Glomerular endothelial cell (primary cell): ENCODE results near the gene SLC9A1. TPM values are rescaled to one million over a fixed set of nuclear protein-coding genes. Genes with fewer than 3 reads are reported as not detected.

Source experiments
- DNase-seq: peaks from one replicate; pipeline ENCODE4 v3.0.0-alpha.2; 2011; ENCODE audit warnings: low read depth, low spot score; ENCODE audit errors: extremely low read depth
- total RNA-seq: library from RNA; depleted of rRNA; stranded (reverse); fragments of >200 nt; gene quantifications from 2 replicates; pipeline ENCODE4 v1.2.3, GENCODE V29; 2015

Gene SLC9A1
- total RNA-seq, 1 donor from 2014 or later, result 112 TPM

GRCh38 chr1:27152004-27152828, 2.7 kb downstream of the SLC9A1 start:
- DNase-seq, result no peak

- no peak for DNase-seq
Measured at GRCh38 chr1:27150641-27151040, 4.3 kb downstream of the SLC9A1 start.

DNA sequence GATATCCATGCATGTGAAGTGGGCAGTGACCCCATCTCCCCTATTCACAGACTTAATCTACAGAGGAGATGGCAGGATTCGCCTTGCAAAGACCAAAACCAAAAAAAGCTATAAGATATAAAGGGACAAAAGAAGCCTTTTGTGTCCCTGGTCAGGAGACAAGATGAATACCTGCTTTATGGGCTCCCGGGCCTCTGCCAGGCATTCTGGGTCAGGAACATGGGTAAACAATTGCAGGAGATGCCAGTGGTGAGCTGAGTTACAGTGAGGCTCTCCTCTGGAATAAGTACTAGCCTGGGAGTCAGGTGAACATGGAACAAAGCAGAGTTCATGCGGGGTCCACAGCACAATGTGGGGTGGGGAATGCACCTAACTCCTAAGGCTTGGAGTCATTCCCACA, 4.7 kb downstream of the SLC9A1 start:
- no peak for DNase-seq

DNA sequence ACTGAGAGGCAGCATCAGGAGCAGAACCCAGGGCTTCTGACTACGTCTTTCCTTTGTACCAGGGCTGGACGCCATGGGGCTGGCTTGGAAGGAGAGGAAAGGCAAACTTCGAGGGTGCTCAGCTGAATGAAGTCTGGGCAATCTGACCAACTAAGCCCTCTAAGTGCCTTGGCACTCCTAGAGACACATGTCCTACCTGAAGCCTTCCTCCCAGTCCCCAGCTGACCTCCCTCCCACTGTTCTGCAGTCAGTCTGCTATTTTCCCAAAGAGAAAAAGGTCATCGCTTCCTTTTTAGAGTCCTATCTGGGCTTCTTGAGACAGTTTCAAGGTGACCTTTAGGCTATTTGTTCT, 5.2 kb downstream of the SLC9A1 start:
- no peak for DNase-seq

DNA sequence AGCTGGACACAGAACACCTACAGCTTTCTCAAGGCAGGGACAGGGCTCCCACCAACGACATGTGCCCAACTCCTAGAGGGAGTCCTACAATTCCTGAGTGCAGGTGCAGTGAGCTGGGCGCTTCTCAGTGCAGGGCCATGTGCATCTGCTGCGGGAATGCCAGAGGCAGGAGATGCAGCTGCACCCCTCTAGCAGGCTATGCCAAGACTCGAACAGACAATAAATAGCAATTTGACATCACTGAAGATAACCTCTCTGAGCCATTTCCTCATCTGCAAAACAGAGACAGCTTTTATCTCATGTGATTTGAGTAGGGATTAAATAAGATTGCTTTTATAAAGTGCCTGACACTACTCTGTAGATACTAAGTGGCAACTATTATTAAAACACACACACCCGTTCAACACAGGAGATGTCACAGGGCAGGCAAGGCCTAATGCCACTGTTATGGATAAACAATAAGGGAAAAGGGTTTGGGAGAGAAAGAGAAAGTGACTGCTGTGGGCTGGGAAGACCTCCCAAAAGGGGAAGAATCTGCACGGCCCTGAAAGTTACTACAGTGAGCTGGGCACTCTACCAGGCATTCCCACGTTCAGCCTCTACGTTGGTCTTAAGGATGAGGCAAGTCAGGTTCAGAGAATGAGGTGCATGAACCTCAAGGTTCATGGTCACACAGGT, 5.7 kb downstream of the SLC9A1 start:
- no peak for DNase-seq

DNA sequence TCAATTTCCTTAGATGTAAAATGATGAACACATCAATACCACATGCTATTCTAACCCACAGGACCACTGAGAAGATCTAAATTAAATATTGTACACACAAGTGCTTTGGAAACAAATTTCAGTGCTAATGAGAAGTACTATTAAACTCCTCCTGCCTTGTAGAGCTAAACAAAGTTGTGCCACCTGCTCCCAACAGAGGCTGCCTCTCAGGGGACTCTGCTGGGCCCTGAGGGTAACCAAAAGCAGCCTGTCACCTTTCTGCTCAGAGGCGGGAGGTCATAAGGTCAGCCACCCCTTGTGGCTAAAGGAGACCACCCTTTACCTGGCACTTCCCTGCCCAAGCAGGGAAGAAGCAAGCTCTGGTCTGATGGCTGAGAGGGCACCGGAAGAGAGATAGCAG, 6.3 kb downstream of the SLC9A1 start:
- no peak for DNase-seq

DNA sequence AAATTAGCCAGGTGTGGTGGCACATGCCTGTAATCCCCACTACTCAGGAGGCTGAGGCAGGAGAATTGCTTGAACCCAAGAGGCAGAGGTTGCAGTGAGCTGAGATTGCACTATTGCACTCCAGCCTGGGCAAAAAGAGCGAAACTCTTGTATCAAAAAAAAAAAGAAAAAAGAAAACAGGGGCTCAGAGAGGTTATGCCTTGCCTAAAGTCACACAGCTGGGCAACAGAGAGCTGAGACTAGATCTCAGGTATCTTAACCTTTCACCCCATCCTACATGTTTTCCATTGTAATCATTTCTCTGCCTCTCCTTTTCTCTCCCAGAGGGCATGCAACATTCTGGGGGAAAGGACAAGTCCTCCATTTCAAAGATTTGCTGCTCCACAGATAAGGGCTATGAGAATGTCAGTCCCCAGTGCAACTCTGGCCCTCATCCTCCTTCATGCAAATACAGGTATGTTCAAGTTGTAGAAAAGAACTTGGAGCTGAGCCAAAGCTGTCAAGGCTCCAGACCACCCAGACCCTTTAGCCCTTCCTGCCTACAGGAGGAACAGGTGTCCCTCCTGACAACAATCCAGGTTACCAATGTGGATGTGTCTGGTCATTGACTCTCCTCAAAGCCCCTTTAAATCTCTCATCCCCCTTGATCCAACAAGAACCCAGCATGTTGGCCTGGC, 6.9 kb downstream of the SLC9A1 start:
- no peak for DNase-seq

GRCh38 chr1:27145934-27146354, 9.0 kb downstream of the SLC9A1 start:
- no peak for DNase-seq

- DNase-seq, result no peak
Measured at GRCh38 chr1:27144920-27145661, 9.8 kb downstream of the SLC9A1 start.

- DNase-seq, result no peak
Measured at GRCh38 chr1:27144049-27144748, 10.7 kb downstream of the SLC9A1 start.

DNA sequence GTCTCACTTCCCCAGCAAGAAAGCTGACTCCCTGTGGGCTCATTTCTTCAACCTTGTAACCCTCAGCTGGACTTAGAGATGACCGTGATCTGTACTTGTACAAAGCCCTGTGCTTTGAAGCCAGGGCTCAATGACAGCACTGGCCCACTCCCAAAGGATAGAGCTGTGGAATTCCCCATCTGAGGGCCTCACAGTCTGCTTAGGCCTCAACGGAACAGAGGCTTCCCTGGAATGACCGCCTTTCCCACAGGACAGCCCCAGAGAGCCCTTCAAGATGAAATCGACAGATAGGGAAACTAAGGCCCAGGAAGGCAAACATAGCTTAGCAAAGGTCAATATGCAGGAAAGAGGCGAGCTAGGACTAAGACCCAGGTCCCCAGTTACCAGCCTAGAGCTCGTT, 11.5 kb downstream of the SLC9A1 start:
- DNase-seq, result no peak

DNA sequence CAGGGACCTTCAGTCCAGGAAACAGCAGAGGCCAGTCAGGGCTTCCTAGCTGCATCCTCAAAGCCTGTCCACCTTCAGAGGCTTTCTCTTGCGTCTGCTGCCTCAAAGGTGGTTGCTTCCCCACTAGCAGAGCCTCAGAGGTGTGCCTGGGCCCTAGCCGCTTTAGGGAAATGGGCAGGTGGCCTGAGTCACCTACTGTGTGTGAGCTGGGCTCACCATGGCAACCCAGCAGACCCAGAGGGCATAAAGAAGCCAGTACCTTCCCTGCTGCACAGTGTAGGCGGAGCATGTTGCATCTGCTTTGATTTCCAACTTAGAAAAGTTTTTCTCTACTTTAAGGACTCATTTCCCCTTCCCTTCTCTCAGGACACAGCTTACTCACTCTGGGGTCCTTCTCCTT, 12.5 kb downstream of the SLC9A1 start:
- DNase-seq, result no peak

DNA sequence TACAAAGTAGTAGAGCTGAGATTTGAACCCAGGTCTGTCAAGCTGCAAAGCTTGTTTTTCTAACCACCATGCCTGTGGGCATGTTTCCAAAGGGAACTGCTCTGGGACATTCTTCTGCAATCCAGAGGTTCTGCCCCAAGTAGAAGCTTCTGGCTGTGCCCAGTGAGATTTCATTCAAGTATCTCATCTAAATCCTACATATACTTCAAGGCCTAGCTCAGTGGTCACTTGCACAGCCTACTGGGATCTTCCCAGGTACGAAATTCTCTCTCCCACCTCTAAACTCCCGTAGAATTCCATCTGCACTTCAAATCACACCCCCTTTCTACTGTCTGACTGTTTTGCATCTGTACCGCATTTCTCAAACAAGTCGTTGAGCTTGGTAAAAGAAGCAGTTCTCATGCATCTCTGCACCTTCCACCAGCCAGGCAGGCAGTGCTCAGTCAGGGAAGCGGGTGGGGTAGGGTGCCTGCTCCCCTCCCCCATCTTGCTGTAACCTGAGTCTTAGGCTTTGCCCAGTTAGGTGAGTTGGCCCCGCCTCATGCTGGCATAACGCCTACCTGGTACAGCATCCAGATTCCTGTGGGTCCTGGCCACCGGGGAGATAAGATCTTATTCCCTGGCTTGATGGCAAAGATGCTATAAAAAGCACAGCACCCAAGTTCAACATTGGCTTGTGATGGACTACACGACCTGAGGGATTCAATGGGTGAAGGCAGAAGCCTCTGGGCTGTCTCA, 13.5 kb downstream of the SLC9A1 start:
- DNase-seq, result no peak

GRCh38 chr1:27139980-27140379, 14.9 kb downstream of the SLC9A1 start:
- no peak for DNase-seq

GRCh38 chr1:27138927-27139326, 16.0 kb downstream of the SLC9A1 start:
- no peak for DNase-seq

DNA sequence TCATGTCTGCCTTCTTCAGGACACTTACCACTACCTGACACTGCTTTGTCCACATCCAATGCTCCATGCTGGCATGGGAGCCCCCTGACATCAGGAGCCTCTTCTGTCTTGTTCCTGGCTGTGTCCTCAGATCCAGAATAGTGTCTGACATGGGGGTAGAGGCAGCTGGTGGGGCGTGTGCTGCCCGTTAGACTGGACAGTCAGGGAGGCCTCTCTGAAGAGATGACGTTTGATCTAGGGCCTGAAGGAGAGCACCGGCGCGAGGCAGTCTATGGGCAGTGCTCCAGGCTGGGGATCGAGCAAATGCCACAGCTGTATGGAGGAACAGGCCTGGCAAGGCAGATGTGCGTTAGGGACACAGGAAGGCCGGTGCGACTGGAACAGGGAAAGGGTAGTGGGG, 16.6 kb downstream of the SLC9A1 start:
- DNase-seq, result no peak

DNA sequence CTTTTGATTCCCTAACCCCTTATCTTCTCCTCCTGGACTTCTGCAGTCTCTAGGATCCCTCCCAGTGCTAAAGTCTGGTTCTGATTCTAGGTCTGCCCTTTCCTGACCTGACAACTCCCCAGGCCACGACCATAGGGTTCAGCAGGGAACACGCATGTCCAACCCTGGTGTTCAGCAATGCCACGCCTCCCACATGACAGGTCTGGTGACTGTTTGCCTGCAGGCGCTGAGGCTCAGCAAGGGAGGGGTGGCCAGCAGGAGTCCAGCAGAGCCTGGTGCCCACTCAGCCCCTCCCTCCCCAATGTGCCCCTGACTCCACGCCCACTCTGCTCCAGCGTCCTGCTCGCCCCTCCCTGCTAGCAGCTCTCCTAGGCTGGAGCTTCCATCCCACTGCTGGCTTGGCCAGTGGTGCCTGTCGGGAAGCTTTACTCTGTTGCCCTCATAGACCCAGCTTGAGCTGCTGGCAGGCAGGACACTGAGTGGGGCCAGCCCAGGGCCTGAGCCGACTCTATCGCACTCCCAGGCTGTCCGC, 17.3 kb downstream of the SLC9A1 start:
- DNase-seq, result no peak

GRCh38 chr1:27136998-27137542, 17.9 kb downstream of the SLC9A1 start:
- DNase-seq, result no peak

DNA sequence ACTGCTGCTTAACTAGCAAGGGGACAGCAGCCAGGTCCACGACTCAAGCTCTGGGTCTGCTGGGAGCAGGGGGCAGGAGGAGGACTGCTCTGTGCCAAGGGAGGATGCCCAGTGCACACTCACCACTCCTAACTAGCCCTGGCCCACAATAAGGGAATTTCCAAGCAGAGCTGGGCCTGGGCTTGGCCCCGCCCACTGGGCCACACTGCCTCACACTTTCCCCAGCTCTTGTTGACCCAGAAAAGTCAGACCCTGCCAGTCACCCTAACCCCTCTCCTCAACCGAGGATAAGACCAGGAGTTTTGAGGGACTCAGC, 18.7 kb downstream of the SLC9A1 start:
- no peak for DNase-seq
